Cardiac fibroblast (primary cell): ENCODE data around the gene GATAD2B.
A peak's percentile ranks its signal among the peaks of the same experiment; 100 is the strongest.

Experiments used
- DNase-seq, 2 donors: peaks; one replicate each; pipeline versions ENCODE4 v3.0.0 to v3.0.0-alpha.2; 2010; ENCODE audit warnings: low read depth in 2 of 2
- H3K4me3 ChIP-seq, 2 donors: replicated peaks in 1 of 2; 1 replicate in 1 of 2; 2 replicates in 1 of 2; pipeline ENCODE4 v1.5.1; 2011; ENCODE audit warnings: low read depth in 2 of 2, low read length in 2 of 2, mild to moderate bottlenecking in 2 of 2, moderate library complexity in 1 of 2
- CTCF ChIP-seq: IDR thresholded peaks from one replicate; pipeline ENCODE4 v1.5.1; 2011; ENCODE audit warnings: low read depth, mild to moderate bottlenecking, low read length, inconsistent platforms

GATAD2B gene

GRCh38 chr1:153944005-153944826 is 21.4 kb upstream of the GATAD2B start:
- peak in 1 of 2 donors; percentile 18 for DNase-seq
- no peak overlapping the region for H3K4me3 ChIP-seq
- no peak for TF ChIP-seq CTCF

- no peak for TF ChIP-seq CTCF
- no peak for DNase-seq
- no peak overlapping the region for H3K4me3 ChIP-seq
These were observed 20.2 kb upstream of the GATAD2B start for GRCh38 chr1:153942766-153943549.

GRCh38 chr1:153941826-153942725 is 19.3 kb upstream of the GATAD2B start:
- TF ChIP-seq CTCF = no peak
- DNase-seq = no peak
- H3K4me3 ChIP-seq = no peak overlapping the region

GRCh38 chr1:153940756-153941155 is 18.0 kb upstream of the GATAD2B start:
- DNase-seq = no peak
- no peak overlapping the region for H3K4me3 ChIP-seq
- TF ChIP-seq CTCF = no peak

GRCh38 chr1:153939476-153939875 is 16.7 kb upstream of the GATAD2B start:
- no peak for DNase-seq
- H3K4me3 ChIP-seq = no peak overlapping the region
- TF ChIP-seq CTCF = no peak

GRCh38 chr1:153938996-153939395 is 16.2 kb upstream of the GATAD2B start:
- H3K4me3 ChIP-seq = no peak overlapping the region
- no peak for TF ChIP-seq CTCF
- no peak for DNase-seq
